Hematopoietic multipotent progenitor cell treated with erythropoietin and hydrocortisone succinate and interleukin-3 and kit ligand, for 8 days (in vitro differentiated cells): ENCODE measurements around the gene OMP.
A peak's percentile ranks its signal among the peaks of the same experiment; 100 is the strongest.
"Not testable (repeated sequence)": the region's sequence is repeated elsewhere in the genome, so short reads cannot be mapped to it uniquely, and the experiment has no call there.

Experiments
- DNase-seq: peaks from one replicate; pipeline ENCODE4 v3.0.0-alpha.2; 2015

Gene OMP, protein sequence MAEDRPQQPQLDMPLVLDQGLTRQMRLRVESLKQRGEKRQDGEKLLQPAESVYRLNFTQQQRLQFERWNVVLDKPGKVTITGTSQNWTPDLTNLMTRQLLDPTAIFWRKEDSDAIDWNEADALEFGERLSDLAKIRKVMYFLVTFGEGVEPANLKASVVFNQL

DNA sequence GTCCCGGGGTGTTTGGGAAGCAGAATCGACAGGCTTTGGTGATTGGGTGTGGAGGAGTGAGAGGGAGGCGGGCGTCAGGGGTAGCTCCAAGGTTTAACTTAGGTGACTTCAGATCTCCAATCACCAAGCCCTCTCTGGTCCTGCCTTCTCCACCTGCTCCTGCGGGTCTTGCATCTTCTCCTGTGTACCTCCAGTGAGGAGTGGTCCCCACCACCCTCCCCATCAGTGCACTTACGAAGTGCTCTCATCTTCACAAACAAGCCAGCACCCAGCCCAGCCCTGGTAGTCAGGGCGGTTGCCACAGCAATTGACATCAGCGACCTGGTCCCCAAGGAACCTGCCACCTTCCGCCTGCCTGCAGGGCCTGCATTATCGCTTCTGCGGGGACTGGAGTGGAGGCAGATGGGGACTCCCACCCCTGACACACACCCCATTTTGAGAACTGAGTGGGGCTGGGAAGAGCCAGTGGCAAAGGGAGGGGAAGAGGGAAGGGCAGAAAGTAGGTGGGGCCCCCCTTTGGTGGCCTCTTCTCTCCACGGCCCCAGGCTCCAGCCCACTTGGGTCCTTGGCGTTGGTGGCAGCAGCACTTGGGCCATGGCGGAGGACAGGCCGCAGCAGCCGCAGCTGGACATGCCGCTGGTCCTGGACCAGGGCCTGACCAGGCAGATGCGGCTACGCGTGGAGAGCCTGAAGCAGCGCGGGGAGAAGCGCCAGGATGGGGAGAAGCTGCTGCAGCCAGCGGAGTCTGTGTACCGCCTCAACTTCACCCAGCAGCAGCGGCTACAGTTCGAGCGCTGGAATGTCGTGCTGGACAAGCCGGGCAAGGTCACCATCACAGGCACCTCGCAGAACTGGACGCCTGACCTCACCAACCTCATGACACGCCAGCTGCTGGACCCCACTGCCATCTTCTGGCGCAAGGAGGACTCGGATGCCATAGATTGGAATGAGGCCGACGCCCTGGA, at the start of gene OMP:
TSS of gene OMP (plus strand) at position 595 of the 965 bp plus-strand sequence. CDS start at position 595, 0 bp downstream.
- DNase-seq: no peak

- DNase-seq: peak; percentile 69
Measured at GRCh38 chr11:77053217-77054015, 49.2 kb upstream of the OMP start.

DNA sequence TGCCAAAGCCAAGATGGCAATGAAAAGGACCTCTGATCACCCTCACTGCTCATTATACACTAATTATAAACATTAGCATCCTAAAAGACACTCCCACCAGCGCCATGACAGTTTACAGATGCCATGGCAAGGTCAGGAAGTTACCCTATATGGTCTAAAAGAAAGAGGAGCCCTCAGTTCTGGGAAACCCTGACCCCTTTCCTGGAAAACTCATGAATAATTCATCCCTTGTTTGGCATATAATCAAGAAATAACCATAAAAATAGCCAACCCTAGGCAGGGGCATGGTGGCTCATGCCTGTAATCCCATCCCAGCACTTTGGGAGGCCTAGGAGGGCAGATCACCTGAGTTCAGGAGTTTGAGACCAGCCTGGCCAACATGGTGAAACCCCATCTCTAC, 48.6 kb upstream of the OMP start:
- peak; percentile 58 for DNase-seq

DNA sequence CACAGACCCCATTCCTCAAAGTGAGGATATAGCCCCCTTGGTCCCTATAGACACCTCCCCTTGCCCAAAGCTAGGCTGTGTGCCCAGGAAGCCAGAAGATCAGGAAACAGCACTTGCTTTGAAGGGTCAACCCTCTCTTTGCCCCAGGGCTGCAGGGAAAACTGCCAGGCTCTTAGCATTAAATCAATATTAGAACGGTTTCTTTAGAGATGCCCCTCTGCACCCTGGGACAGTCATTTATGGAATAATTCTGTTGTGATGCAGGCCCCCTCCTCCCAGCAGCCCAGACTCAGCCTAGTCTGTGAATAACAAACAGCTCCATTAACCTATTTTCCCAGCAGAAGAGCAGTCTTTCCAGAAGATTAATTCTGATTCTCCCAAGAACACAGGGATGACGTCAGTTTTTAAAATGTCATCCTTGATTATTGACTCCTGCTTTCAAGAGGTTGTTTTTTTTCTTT, 47.5 kb upstream of the OMP start:
- no peak for DNase-seq

DNA sequence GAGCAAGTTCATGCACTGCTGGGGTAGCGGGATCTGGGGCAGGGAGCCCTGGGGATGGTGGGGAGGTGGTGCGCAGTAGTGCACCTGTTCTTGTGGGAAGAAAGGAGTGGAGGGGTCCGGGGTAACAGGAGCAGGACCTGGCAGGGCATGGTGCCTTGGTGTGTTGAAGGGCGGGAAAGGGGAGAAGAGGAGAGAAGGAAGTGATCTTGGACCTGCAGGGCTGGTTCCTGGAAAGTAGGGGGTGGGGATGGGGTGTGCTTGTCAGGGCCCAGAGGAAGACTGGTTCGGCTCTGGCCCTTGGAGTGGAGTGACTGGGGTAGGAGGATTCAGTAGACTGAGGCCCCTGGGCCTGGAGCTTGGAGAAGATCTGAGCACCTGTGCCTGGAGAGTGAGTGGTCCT, 46.7 kb upstream of the OMP start:
- DNase-seq: no peak

GRCh38 chr11:77056814-77057402, 45.7 kb upstream of the OMP start:
- no peak for DNase-seq

DNA sequence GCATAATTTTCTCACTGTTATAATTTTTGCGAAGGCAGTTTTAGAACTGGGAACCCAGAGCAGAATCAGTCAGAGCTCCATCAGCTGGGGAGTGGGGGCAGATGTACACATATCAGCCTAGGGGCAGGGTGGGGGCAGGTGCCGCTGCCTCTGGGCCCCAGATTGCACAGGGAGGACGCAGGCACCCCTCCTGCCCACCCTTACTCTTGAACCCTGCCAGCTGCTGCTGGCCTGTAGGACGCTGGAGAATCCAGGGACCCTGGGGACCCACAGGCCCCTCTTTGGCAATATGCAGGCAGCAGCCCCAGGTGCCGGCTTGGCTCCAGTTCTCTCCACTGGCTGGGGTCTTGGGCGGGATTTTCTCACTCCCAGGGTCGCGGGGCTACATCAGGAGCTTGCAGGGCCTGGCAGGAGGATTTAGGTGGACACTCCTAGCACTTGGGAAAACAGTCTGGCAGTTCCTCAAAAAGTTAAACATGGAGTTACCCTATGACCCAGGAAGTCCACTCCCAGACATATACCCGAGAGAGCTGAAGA, 44.6 kb upstream of the OMP start:
- no peak for DNase-seq

DNA sequence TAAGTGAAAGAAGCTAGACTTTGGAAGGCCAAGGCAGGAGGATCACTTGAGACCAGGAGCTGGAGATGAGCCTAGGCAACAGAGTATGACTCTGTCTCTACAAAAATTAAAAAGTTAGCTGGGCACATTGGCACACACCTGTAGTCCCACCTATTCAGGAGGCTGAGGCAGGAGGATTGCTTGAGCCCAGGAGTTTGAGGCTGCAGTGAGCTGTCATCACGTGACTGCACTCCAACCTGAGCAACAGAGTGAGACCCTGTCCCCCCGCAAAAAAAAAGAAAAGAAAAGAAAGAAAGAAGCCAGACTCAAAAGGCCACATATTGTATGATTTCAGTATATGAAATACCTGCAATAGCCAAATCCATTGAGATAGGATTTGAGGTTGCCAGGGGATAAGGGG, 43.7 kb upstream of the OMP start:
- DNase-seq: no peak

- DNase-seq: no peak
Measured at GRCh38 chr11:77059806-77060205, 42.8 kb upstream of the OMP start.

- no peak for DNase-seq
Measured at GRCh38 chr11:77060234-77060633, 42.4 kb upstream of the OMP start.

- DNase-seq: not testable (repeated sequence)
Measured at GRCh38 chr11:77061258-77061657, 41.4 kb upstream of the OMP start.

DNA sequence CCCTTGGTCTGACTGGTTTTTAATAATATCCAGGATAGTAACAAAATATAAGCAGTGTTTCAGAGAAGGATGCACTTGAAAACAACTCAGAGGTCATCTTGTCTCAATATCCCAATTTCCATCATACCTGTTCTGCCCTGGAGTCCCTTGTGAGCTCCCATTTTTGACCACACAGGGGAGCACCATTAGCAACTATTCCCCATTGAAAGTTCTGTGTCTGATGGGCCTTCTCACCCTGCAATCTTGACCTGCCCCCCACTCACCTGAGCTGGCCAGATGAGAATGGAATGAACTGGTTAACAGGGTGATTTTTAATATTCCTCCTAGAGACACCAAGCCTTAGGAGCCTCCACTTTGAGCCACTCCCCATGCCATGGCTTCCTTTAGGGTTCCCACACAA, 39.7 kb upstream of the OMP start:
- no peak for DNase-seq

DNA sequence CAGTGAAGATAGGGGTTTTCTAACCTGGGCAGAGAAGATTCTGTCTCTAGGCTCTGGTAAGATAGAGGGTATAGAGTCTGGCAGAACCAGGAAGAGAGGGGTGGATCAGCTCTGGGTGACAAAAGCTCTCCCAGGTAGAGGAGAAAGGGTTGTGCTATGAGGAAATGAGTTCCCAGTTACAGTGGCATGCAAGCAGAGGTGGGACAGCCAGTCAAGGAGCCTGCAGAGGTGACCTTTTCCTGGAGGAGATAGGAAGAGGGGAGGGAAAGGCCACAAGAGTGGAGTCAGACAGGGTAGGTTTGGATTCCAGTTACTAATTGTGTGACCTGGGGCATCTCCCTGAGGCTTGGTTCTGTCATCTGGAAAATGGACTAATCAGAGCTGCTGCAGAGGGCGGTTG, 39.2 kb upstream of the OMP start:
- no peak for DNase-seq

GRCh38 chr11:77063861-77064260, 38.8 kb upstream of the OMP start:
- DNase-seq: no peak

GRCh38 chr11:77064648-77065217, 37.9 kb upstream of the OMP start:
- DNase-seq: no peak

- peak; percentile 68 for DNase-seq
Measured at GRCh38 chr11:77065878-77066228, 36.8 kb upstream of the OMP start.

DNA sequence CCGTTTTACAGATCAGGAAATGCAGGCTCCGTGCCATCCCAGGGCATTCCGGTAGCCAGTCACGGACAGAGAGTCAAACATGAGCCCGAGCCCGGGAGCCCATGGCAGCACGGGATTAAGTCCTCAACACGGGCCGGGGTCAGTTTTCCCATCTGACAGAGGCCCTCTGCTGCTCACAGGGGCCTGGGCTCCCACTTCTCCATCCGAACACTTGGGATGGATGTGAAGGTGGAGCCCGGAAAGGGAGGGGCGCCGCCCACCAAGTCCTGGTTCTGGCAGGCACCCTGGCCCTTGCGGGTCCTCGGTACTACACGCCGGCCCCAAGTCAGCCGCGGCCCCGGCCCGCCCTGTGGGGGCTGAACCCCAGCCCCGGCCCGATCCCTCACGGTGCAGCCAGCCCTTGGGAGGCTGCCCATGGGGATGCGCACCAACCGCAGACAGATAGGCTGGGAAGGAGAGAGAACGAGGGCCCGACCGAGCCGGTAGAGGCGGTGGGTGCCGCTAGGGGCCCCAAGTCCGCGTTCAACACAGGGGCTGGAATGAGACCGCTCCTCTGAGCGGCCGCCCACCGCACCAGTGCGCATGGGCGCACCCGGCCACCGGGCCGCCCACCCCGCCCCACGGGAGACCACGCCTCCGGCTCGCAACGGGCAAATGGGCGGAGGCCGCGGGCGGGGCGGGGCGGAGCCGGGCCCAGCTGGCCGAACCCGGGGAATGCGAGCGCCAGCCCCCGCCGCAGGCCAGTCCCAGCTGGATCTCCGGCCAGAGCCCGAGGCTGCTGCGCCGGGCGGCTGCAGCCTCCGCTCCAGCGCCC, 36.2 kb upstream of the OMP start, which contains the start of gene CAPN5:
TSS of gene CAPN5 (plus strand) at position 743 of the 814 bp plus-strand sequence. CDS start 17,916 bp downstream, outside the sequence.
- DNase-seq: peak; percentile 82

- DNase-seq: no peak
Measured at GRCh38 chr11:77067861-77068443, 34.7 kb upstream of the OMP start.

- DNase-seq: no peak
Measured at GRCh38 chr11:77068457-77069335, 33.9 kb upstream of the OMP start.
